NCI-H446 treated with DMSO at 0.1 percent for 48 hours (cell line): ENCODE data around the gene RAB3C.

Experiments
- DNase-seq: peaks from one replicate; lab custom pipeline; 2025; lab: John Stamatoyannopoulos, UW

RAB3C gene

GRCh38 chr5:58731641-58732040 lies 148.8 kb downstream of the RAB3C start:
- DNase-seq = no peak

- DNase-seq = no peak
Measured at GRCh38 chr5:58735637-58736036, 152.8 kb downstream of the RAB3C start.

- no peak for DNase-seq
Measured at GRCh38 chr5:58736214-58736613, 153.3 kb downstream of the RAB3C start.

- no peak for DNase-seq
Measured at GRCh38 chr5:58737671-58738070, 154.8 kb downstream of the RAB3C start.

- no peak for DNase-seq
Measured at GRCh38 chr5:58738336-58738735, 155.5 kb downstream of the RAB3C start.

- no peak for DNase-seq
Measured at GRCh38 chr5:58739051-58739450, 156.2 kb downstream of the RAB3C start.

- DNase-seq = no peak
Measured at GRCh38 chr5:58740956-58741355, 158.1 kb downstream of the RAB3C start.

GRCh38 chr5:58745350-58745749 lies 162.5 kb downstream of the RAB3C start:
- no peak for DNase-seq

- no peak for DNase-seq
Measured at GRCh38 chr5:58746321-58746720, 163.4 kb downstream of the RAB3C start.

- no peak for DNase-seq
Measured at GRCh38 chr5:58750036-58750435, 167.2 kb downstream of the RAB3C start.

- DNase-seq = no peak
Measured at GRCh38 chr5:58751222-58751837, 168.5 kb downstream of the RAB3C start.

- no peak for DNase-seq
Measured at GRCh38 chr5:58752104-58752503, 169.2 kb downstream of the RAB3C start.

GRCh38 chr5:58753446-58753845 lies 170.6 kb downstream of the RAB3C start:
- no peak for DNase-seq

GRCh38 chr5:58754250-58754649 lies 171.4 kb downstream of the RAB3C start:
- no peak for DNase-seq

GRCh38 chr5:58755397-58755796 lies 172.5 kb downstream of the RAB3C start:
- DNase-seq = no peak

GRCh38 chr5:58759745-58760144 lies 176.9 kb downstream of the RAB3C start:
- no peak for DNase-seq

- DNase-seq = no peak
Measured at GRCh38 chr5:58760222-58760621, 177.3 kb downstream of the RAB3C start.

GRCh38 chr5:58761407-58761806 lies 178.5 kb downstream of the RAB3C start:
- no peak for DNase-seq

- no peak for DNase-seq
Measured at GRCh38 chr5:58763390-58763789, 180.5 kb downstream of the RAB3C start.

GRCh38 chr5:58764199-58764598 lies 181.3 kb downstream of the RAB3C start:
- DNase-seq = no peak

- DNase-seq = no peak
Measured at GRCh38 chr5:58765058-58765457, 182.2 kb downstream of the RAB3C start.

- DNase-seq = no peak
Measured at GRCh38 chr5:58767104-58767503, 184.2 kb downstream of the RAB3C start.

- no peak for DNase-seq
Measured at GRCh38 chr5:58770136-58770535, 187.3 kb downstream of the RAB3C start.

- DNase-seq = no peak
Measured at GRCh38 chr5:58771796-58772195, 188.9 kb downstream of the RAB3C start.
